HG03097 (cell line): ENCODE measurements around the gene BABAM2.

Experiments used
- ATAC-seq: cut with Tn5 transposase; IDR thresholded peaks from one replicate; pipeline ENCODE4 v1.9.1; 2021; ENCODE audit not compliant: unreplicated experiment, low FRiP score

The BABAM2 gene

GRCh38 chr2:28287256-28287915, 396.9 kb downstream of the BABAM2 start:
- no peak for ATAC-seq

DNA sequence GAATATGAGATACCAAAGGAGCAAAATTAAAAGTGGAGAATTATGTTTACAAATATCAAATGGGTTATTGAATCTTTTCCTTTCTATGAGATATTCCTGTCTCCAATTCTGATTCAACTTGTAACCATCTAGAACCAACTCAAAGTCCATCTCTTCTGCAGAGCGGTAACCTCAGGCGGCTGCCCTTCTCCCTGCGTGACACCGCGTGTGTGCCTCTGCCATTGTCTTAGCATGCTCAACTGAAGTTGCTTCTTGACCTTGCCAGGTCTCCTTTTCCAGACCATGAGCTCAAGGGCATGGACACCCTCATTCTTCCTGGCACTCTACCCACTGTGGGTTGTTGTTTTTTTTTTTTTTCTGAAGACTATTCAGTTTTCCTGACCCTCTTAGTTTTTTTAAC, 398.1 kb downstream of the BABAM2 start:
- no peak for ATAC-seq

DNA sequence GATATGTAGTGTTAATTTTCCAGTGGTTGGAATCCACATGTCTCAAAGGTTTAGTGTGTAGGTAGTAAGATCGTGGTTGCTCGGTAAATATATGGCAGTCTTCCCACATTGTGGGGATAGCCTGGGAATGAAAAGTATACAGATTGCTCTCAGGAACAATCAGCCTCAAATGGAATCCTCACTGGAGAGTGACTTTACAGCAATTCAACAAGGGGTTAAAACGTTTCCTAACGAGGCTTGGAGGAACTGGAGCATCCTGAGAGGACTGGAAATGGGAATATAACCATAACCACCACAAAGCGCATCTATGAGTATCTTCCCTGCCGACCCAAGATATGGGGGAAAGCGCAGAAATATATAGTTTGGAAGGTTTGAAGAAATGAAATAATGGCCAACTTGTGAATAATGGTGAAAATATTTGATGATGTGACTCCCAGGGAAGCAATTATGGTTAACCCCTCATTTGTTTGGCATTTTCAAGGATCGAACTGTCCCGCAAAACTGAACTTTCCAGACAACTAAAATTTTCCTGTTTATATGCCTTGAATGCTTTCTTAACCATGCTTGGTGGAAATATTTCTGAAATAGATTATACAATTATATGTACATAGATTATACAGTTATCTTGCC, 401.4 kb downstream of the BABAM2 start:
- ATAC-seq: no peak

DNA sequence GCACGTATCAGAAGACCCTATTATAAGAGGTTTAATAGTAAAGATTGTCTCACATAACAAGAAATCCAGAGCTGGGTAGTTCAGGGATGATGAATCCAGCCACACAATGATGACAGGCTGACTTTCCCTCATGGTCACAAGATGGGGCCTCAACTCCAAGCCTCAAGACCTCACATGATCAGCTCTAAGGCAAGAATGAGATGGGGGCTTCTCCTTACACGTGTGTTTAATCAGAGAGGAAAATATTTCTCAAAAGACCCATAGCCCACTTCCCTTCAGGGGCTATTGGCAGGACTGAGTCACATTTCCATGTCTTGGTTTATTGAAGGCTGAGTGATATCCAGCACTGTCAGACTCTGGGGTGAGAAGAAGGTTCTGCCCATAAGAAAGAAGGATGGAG, 402.0 kb downstream of the BABAM2 start:
- ATAC-seq: no peak

- no peak for ATAC-seq
Measured at GRCh38 chr2:28293416-28293815, 402.9 kb downstream of the BABAM2 start.

- no peak for ATAC-seq
Measured at GRCh38 chr2:28294451-28294850, 403.9 kb downstream of the BABAM2 start.

GRCh38 chr2:28296243-28296642, 405.7 kb downstream of the BABAM2 start:
- ATAC-seq: no peak

DNA sequence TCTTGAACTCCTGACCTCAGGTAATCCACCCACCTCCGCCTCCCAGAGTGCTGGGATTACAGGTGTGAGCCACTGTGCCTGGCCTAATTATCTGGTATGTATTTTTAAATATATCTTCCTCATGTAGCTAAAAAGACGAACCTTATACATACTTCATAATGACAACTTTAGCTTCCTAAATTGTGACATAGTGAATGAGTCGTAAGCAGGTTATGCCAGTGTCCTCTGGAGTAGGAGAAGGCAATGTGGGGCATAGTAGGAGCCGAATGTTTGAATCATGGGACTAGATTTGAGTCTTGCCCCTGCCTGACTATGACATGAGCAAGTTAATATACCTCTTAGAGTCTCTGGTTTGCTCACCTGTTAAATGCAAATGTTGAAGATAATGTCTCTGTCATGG, 406.4 kb downstream of the BABAM2 start:
- ATAC-seq: no peak

GRCh38 chr2:28297531-28297930, 407.0 kb downstream of the BABAM2 start:
- ATAC-seq: no peak

GRCh38 chr2:28298406-28298805, 407.9 kb downstream of the BABAM2 start:
- no peak for ATAC-seq

DNA sequence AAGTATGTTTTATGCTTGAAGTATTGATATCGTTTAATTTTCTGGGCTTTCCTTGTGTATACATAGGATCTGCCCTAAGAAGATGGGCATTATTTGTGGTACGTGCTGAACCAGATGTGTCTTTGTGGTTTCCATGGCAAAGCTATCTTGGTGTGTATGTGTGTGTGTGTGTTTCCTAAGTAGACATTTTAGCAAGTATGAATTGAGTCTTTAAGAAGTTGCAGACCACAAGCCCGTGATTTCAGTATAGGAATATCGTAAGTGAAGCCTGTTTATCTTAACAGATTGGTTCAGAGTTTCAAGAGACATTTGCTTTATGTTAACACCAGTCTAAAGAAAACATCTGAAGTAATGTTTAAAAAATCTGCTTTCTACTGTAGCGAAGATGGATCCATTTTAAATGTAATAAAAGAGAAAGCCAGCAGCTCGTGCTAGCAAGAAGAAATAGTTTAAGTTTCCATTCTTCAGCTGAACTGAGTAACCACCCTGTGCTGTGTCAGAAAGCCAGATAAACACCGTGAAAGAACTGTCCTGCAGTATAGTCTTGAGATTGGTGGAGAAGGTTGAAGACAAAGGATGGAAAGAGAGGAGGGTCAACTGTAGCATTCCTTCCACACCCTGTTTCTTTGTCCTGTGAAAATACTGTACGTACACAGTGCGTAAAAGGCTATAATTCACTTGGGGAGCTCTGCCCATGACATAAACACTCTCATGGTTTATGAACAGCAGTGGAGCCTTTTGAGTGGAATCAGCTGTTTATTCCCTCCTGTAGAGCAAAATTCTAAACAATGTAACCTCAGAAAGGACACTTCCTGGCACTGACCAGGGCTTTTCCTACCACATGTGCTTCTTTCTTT, 410.2 kb downstream of the BABAM2 start:
- ATAC-seq: no peak

DNA sequence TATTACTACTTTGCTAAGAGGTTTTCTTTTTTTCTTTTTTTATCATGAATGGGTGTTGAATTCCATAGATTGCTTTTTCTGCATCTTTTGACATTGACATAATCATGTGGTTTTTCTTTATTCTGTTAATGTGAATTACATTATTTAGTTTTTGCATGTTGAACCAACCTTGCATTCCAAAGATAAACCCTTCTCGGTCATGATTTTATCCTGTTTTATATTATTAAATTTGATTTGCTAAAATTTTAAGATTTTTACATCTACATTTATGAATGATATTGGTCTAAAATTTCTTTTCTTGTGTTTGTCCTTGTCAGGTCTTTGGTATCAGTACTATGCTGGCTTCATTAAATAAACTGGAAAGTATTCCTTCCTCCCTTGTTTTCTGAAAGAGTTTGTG, 414.7 kb downstream of the BABAM2 start:
- no peak for ATAC-seq

- no peak for ATAC-seq
Measured at GRCh38 chr2:28310107-28310506, 419.6 kb downstream of the BABAM2 start.

GRCh38 chr2:28311660-28312249, 421.2 kb downstream of the BABAM2 start:
- no peak for ATAC-seq

DNA sequence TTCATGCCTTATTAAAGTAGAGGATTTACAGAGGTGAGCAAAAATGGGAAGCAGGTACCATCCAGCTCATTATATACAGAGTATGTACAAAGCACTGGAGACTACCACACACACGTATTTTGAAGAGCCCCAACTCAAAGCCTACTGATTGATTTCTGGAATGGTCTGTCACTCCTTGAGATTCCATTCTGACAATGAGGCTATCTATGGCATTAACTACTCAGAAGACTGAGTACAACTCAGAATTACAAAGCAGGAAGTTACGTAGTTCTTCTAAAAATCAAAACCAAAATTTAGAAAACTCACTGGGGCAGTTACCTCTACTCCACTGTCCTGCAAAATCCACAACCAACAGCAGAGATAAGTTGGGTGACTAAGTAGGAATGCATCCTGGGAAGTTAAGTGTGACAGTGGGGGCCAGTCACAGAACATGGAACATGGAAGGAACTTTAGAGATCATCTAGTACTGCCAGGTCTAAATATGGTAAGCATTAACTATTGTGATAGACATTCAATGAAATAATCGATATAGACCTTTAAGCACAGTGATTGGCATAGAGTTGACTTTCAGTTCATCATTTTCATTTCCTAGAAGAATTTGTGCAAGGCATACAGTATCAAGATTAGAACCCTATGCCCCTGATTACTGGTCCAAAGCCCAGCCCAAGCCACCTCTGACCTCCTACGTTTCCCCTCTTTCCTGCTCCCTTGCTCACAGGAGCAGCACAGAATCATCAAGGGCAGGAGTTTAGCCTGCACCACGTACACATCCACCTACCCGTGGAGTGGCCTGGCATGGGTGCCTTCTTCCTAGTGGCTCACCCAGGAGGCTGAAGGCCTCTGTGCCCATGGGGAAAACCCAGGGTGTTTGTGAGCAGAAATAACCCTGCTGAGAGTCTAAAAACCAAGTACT, 422.0 kb downstream of the BABAM2 start:
- no peak for ATAC-seq

DNA sequence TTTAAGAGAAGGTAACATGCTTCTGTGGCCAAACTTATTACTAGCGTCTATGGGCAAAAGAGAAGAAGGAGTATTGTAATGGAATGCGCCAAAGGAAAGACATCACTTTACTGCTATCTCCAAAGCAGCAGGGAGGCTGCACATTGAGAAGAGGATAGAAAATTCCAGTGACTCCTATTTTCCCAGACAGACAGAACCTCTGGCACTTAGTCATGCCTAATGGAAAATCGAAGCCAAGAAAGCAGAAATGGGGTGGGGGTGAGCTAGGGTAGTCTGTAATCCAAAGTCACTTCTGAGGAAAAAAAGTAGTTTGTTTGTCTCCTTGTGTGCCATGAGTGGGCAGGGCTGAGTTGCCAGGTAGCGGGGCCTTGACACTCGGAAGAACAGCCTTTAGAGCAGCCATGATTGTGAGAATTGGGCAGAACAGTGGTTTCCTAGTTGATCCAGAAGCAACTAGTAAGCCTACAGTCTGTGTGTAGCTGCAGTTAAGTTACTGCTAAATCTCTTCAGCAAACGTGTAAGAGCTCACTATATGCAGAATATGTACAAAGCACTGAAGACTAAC, 422.8 kb downstream of the BABAM2 start:
- no peak for ATAC-seq

- no peak for ATAC-seq
Measured at GRCh38 chr2:28314968-28315367, 424.4 kb downstream of the BABAM2 start.

GRCh38 chr2:28316546-28317335, 426.2 kb downstream of the BABAM2 start:
- no peak for ATAC-seq

DNA sequence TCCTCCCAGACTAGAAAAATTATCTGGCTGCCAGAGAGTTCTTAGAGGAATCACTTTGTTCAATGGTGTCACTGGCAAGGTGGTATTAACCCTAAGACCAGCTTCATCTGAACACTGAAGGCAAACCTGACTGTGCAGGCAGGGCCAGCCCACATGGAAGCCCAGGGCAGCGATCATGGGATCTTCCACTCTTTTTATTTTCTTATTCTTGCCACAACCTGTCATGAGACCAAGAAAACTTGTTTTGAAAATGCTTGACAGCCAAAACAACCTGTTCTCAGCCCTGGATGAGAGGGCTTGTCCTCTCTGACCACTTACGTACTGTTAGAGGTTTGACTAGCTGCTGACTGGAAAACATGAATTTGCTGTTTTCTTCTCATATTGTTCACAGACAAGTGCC, 426.9 kb downstream of the BABAM2 start:
- no peak for ATAC-seq
